Liver (tissue), 9 donors: ENCODE measurements around the gene STIM2. TPM values are rescaled to one million over a fixed set of nuclear protein-coding genes. Genes with fewer than 3 reads are reported as not detected.
A peak's percentile ranks its signal among the peaks of the same experiment; 100 is the strongest.

ENCODE experiments used
- DNase-seq: peaks from one replicate; pipeline ENCODE4 v3.0.0-alpha.2; 2017; ENCODE audit warnings: low spot score
- H3K27ac ChIP-seq, 2 donors: one replicate each; pipeline ENCODE4 v1.7.0; 2013; ENCODE audit warnings: inconsistent platforms in 2 of 2, low read length in 2 of 2, control low read depth in 1 of 2, low read depth in 1 of 2, mild to moderate bottlenecking in 1 of 2
- H3K27me3 ChIP-seq, 4 donors: one replicate each; pipeline versions ENCODE4 v1.6.1 to v1.7.0; 2013; ENCODE audit warnings: low read length in 3 of 4, inconsistent platforms in 1 of 4, mild to moderate bottlenecking in 1 of 4, moderate library complexity in 1 of 4; ENCODE audit not compliant: control insufficient read depth in 4 of 4, insufficient read depth in 4 of 4
- H3K36me3 ChIP-seq, 4 donors: one replicate each; pipeline versions ENCODE4 v1.6.1 to v1.7.0; 2013; ENCODE audit warnings: low read length in 3 of 4, mild to moderate bottlenecking in 3 of 4, low read depth in 1 of 4, moderate library complexity in 1 of 4; ENCODE audit not compliant: control insufficient read depth in 4 of 4, insufficient read depth in 3 of 4
- H3K4me1 ChIP-seq, 4 donors: one replicate each; pipeline versions ENCODE4 v1.6.1 to v1.7.0; 2013; ENCODE audit warnings: low read length in 3 of 4, mild to moderate bottlenecking in 3 of 4, moderate library complexity in 1 of 4; ENCODE audit not compliant: control insufficient read depth in 4 of 4, insufficient read depth in 4 of 4
- H3K4me3 ChIP-seq, 3 donors: one replicate each; pipeline versions ENCODE4 v1.6.1 to v1.7.0; 2013; ENCODE audit warnings: low read length in 3 of 3, control low read depth in 1 of 3, low read depth in 1 of 3, mild to moderate bottlenecking in 1 of 3
- H3K9ac ChIP-seq, 2 donors: one replicate each; pipeline ENCODE4 v1.7.0; 2013; ENCODE audit warnings: low read length in 2 of 2, mild to moderate bottlenecking in 2 of 2, moderate library complexity in 2 of 2, control low read depth in 1 of 2, low read depth in 1 of 2
- H3K9me3 ChIP-seq, 4 donors: one replicate each; pipeline versions ENCODE4 v1.6.1 to v1.7.0; 2013; ENCODE audit warnings: low read length in 3 of 4; ENCODE audit not compliant: control insufficient read depth in 4 of 4
- ATF3 ChIP-seq: IDR thresholded peaks from 2 replicates; pipeline ENCODE4 v1.6.1; 2016; ENCODE audit warnings: antibody characterized with exemption
- EGR1 ChIP-seq, 2 donors: IDR thresholded peaks; 2 replicates each; pipeline ENCODE4 v1.6.1; 2016 to 2018; ENCODE audit warnings: antibody characterized with exemption in 2 of 2, low read depth in 2 of 2
- FOXA1 ChIP-seq: IDR thresholded peaks from 2 replicates; pipeline ENCODE4 v1.6.1; 2016; ENCODE audit warnings: antibody characterized with exemption
- FOXA2 ChIP-seq: IDR thresholded peaks from 2 replicates; pipeline ENCODE4 v1.6.1; 2016; ENCODE audit warnings: antibody characterized with exemption
- GABPA ChIP-seq, 2 donors: IDR thresholded peaks in 1 of 2; conservative IDR thresholded peaks in 1 of 2; 2 replicates each; pipeline ENCODE4 v1.6.1; 2016; ENCODE audit warnings: antibody characterized with exemption in 2 of 2, mild to moderate bottlenecking in 1 of 2, moderate library complexity in 1 of 2
- HNF4A ChIP-seq, 2 donors: conservative IDR thresholded peaks; 2 replicates each; pipeline ENCODE4 v1.6.1; 2016; ENCODE audit warnings: antibody characterized with exemption in 2 of 2, mild to moderate bottlenecking in 2 of 2
- HNF4G ChIP-seq: IDR thresholded peaks from 2 replicates; pipeline ENCODE4 v1.6.1; 2016; ENCODE audit warnings: antibody characterized with exemption
- JUND ChIP-seq, 2 donors: IDR thresholded peaks; 2 replicates each; pipeline ENCODE4 v1.6.1; 2016; ENCODE audit warnings: antibody characterized with exemption in 2 of 2
- MAX ChIP-seq: IDR thresholded peaks from 2 replicates; pipeline ENCODE4 v1.6.1; 2016; ENCODE audit warnings: antibody characterized with exemption
- NR2F2 ChIP-seq: IDR thresholded peaks from 2 replicates; pipeline ENCODE4 v1.6.1; 2016; ENCODE audit warnings: antibody characterized with exemption
- RAD21 ChIP-seq, 2 donors: IDR thresholded peaks; 2 replicates each; pipeline ENCODE4 v1.6.1; 2016; ENCODE audit warnings: antibody characterized with exemption in 2 of 2, mild to moderate bottlenecking in 2 of 2
- REST ChIP-seq: IDR thresholded peaks from 2 replicates; pipeline ENCODE4 v1.6.1; 2016; ENCODE audit warnings: antibody characterized with exemption, mild to moderate bottlenecking
- RXRA ChIP-seq, 2 donors: IDR thresholded peaks; 2 replicates each; pipeline ENCODE4 v1.6.1; 2017 to 2018; ENCODE audit warnings: antibody characterized with exemption in 2 of 2, mild to moderate bottlenecking in 1 of 2
- SP1 ChIP-seq: IDR thresholded peaks from 2 replicates; pipeline ENCODE4 v1.6.1; 2018; ENCODE audit warnings: antibody characterized with exemption, mild to moderate bottlenecking
- YY1 ChIP-seq: IDR thresholded peaks from 2 replicates; pipeline ENCODE4 v1.6.1; 2016; ENCODE audit warnings: antibody characterized with exemption, mild to moderate bottlenecking
- WGBS: extraction: QIAGEN DNeasy Blood & Tissue Kit; methylation state at CpG from one replicate; pipeline ENCODE4 v1.1.7; 2013; 5-methylcytosine and 5-hydroxymethylcytosine counted together
- polyA plus RNA-seq, 2 donors: library from polyadenylated mRNA; stranded (reverse) in 1 of 2; unstranded in 1 of 2; fragments of 200-250 nt in 1 of 2; fragments of >200 nt in 1 of 2; fragmentation: Nextera tagmentation in 1 of 2; extraction: Ambion mirVana in 1 of 2; gene quantifications; one replicate each; pipeline versions ENCODE4 v1.2.1 to v1.2.3, GENCODE V29; 2013 to 2015
- total RNA-seq, 2 donors: library from RNA; depleted of rRNA; stranded (reverse); fragments of >200 nt; gene quantifications; one replicate each; pipeline ENCODE4 v1.2.3, GENCODE V29; 2014
- TF ChIP-seq, protein P1 (sequence below): IDR thresholded peaks from 2 replicates; pipeline ENCODE4 v1.6.1; 2016; ENCODE audit warnings: antibody characterized with exemption
- TF ChIP-seq, protein P2 (sequence below): fragments of 150-350 bp; IDR thresholded peaks from 2 replicates; pipeline ENCODE4 v1.5.1; 2017; ENCODE audit warnings: improper control_type of control experiment, low read depth, low read length; ENCODE audit not compliant: missing input control
- donor health status: healthy.
- donor health status: healthy.
- donor health status: healthy.
- donor health status: healthy.
- donor health status: healthy.

STIM2 gene
- total and polyA plus RNA-seq, 4 donors = 5.4 to 11.1 (median 6.9) TPM

GRCh38 chr4:26899991-26900390, 39.4 kb downstream of the STIM2 start:
- H3K36me3 ChIP-seq = no peaks in the 10 kb centered on the region
- no peaks in the 10 kb centered on the region for H3K9me3 ChIP-seq
- H3K27me3 ChIP-seq = no peaks in the 10 kb centered on the region
- no peak overlapping the region for H3K4me3 ChIP-seq
- H3K27ac ChIP-seq = no peak overlapping the region
- WGBS = 72% methylated on average over 3 of the region's 3 CpGs
- TF ChIP-seq FOXA2 (no peak), NR2F2 (peak; percentile 80)
- H3K4me1 ChIP-seq = peaks cover 0 to 3% (median 0%) of the 10 kb centered on the region in 4 donors
- no peak for DNase-seq
- no peak overlapping the region for H3K9ac ChIP-seq

DNA sequence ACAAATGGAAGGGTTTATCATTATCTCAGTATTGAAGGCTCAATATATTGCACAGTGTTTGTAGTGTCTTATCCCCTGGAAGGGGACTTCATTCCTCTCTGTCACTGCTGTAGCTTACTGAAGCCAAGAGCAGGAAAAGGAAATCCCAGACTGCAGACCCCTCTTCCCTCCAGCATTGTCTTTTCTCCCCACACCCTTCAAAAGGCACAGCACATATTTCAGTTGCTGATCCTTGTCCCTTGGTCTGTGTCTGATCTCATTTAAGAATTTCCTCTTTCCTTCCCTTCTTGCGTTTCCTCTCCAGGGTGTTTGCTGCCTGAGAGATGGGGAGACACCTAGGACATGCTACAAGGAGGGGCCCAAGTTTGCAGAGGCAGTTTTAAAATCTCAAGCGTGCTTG, 40.1 kb downstream of the STIM2 start:
- no peaks in the 10 kb centered on the region for H3K9me3 ChIP-seq
- H3K4me3 ChIP-seq = no peak overlapping the region
- no peaks in the 10 kb centered on the region for H3K27me3 ChIP-seq
- TF ChIP-seq SP1 (no peak), NR2F2 (no peak), JUND (IDR thresholded peaks at IDR 0.05) (no peak), EGR1 (IDR thresholded peaks at IDR 0.05; ENCODE audit: low read depth in 2 of 2) (no peak), MAX (no peak), ATF3 (no peak), RAD21 (IDR thresholded peaks at IDR 0.05) (no peak), HNF4A (conservative IDR thresholded peaks at IDR 0.05) (no peak)
- TF ChIP-seq, protein P1, sequence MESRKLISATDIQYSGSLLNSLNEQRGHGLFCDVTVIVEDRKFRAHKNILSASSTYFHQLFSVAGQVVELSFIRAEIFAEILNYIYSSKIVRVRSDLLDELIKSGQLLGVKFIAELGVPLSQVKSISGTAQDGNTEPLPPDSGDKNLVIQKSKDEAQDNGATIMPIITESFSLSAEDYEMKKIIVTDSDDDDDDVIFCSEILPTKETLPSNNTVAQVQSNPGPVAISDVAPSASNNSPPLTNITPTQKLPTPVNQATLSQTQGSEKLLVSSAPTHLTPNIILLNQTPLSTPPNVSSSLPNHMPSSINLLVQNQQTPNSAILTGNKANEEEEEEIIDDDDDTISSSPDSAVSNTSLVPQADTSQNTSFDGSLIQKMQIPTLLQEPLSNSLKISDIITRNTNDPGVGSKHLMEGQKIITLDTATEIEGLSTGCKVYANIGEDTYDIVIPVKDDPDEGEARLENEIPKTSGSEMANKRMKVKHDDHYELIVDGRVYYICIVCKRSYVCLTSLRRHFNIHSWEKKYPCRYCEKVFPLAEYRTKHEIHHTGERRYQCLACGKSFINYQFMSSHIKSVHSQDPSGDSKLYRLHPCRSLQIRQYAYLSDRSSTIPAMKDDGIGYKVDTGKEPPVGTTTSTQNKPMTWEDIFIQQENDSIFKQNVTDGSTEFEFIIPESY = no peak
- peaks cover 0 to 3% (median 0%) of the 10 kb centered on the region in 4 donors for H3K4me1 ChIP-seq
- DNase-seq = no peak
- 82% methylated on average over 2 of the region's 2 CpGs for WGBS
- H3K36me3 ChIP-seq = no peaks in the 10 kb centered on the region
- H3K9ac ChIP-seq = no peak overlapping the region
- no peak overlapping the region for H3K27ac ChIP-seq

DNA sequence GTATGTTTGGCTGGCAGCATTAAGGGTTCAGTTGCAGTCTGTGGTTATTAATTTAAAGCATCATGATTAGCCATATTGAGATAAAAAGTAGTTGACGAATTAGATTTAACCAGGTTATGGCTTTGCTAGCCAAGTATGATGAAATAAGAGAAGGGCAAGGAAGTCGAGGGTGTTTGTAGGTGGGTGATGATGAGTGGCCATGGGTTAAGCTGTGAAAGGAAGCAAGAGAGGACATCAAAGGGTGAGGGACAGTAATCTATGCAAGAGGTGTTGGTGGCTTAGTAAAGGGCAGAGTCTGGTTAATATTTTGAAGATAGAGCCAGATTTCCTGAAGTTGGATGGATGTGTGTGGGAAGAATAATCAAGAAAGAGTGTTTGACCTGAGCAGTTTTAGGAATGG, 44.5 kb downstream of the STIM2 start:
- H3K27me3 ChIP-seq = no peaks in the 10 kb centered on the region
- 67% methylated on average over 2 of the region's 2 CpGs for WGBS
- no peak overlapping the region for H3K4me3 ChIP-seq
- no peak overlapping the region for H3K9ac ChIP-seq
- no peaks in the 10 kb centered on the region for H3K9me3 ChIP-seq
- no peaks in the 10 kb centered on the region for H3K36me3 ChIP-seq
- H3K27ac ChIP-seq = no peak overlapping the region
- peaks cover 0 to 3% (median under 1%) of the 10 kb centered on the region in 4 donors for H3K4me1 ChIP-seq
- no peak for DNase-seq
- no peak for TF ChIP-seq GABPA (IDR thresholded peaks at IDR 0.05 in 1 of 2, conservative IDR thresholded peaks at IDR 0.05 in 1 of 2)
- TF ChIP-seq ATF3 = no peak
- TF ChIP-seq, protein P2, sequence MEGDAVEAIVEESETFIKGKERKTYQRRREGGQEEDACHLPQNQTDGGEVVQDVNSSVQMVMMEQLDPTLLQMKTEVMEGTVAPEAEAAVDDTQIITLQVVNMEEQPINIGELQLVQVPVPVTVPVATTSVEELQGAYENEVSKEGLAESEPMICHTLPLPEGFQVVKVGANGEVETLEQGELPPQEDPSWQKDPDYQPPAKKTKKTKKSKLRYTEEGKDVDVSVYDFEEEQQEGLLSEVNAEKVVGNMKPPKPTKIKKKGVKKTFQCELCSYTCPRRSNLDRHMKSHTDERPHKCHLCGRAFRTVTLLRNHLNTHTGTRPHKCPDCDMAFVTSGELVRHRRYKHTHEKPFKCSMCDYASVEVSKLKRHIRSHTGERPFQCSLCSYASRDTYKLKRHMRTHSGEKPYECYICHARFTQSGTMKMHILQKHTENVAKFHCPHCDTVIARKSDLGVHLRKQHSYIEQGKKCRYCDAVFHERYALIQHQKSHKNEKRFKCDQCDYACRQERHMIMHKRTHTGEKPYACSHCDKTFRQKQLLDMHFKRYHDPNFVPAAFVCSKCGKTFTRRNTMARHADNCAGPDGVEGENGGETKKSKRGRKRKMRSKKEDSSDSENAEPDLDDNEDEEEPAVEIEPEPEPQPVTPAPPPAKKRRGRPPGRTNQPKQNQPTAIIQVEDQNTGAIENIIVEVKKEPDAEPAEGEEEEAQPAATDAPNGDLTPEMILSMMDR = no peak
- no peak for TF ChIP-seq NR2F2
- no peak for TF ChIP-seq SP1
- no peak for TF ChIP-seq HNF4G
- no peak for TF ChIP-seq FOXA1
- no peak for TF ChIP-seq RAD21 (IDR thresholded peaks at IDR 0.05)
- TF ChIP-seq MAX = no peak
- TF ChIP-seq EGR1 (IDR thresholded peaks at IDR 0.05; ENCODE audit: low read depth in 2 of 2) = no peak
- TF ChIP-seq REST = no peak
- TF ChIP-seq YY1 = no peak
- no peak for TF ChIP-seq JUND (IDR thresholded peaks at IDR 0.05)
- TF ChIP-seq RXRA (IDR thresholded peaks at IDR 0.05) = no peak
- TF ChIP-seq, protein P1 = no peak
